Cardiac fibroblast (primary cell): Measurements from ENCODE around the gene MMP14.

Source experiments
- DNase-seq, 2 donors: peaks; one replicate each; pipeline versions ENCODE4 v3.0.0 to v3.0.0-alpha.2; 2010; ENCODE audit warnings: low read depth in 2 of 2
- H3K4me3 ChIP-seq, 2 donors: replicated peaks in 1 of 2; 1 replicate in 1 of 2; 2 replicates in 1 of 2; pipeline ENCODE4 v1.5.1; 2011; ENCODE audit warnings: low read depth in 2 of 2, low read length in 2 of 2, mild to moderate bottlenecking in 2 of 2, moderate library complexity in 1 of 2
- CTCF ChIP-seq: IDR thresholded peaks from one replicate; pipeline ENCODE4 v1.5.1; 2011; ENCODE audit warnings: low read depth, mild to moderate bottlenecking, low read length, inconsistent platforms

The MMP14 gene

GRCh38 chr14:22875003-22875747, 38.8 kb downstream of the MMP14 start:
- DNase-seq: no peak
- no peak for TF ChIP-seq CTCF
- no peak overlapping the region for H3K4me3 ChIP-seq

- H3K4me3 ChIP-seq: no peak overlapping the region
- no peak for TF ChIP-seq CTCF
- DNase-seq: no peak
Measured at GRCh38 chr14:22875748-22876319, 39.4 kb downstream of the MMP14 start.

- TF ChIP-seq CTCF: no peak
- no peak for DNase-seq
- no peak overlapping the region for H3K4me3 ChIP-seq
Measured at GRCh38 chr14:22877000-22877501, 40.7 kb downstream of the MMP14 start.

- no peak for DNase-seq
- no peak overlapping the region for H3K4me3 ChIP-seq
- no peak for TF ChIP-seq CTCF
Measured at GRCh38 chr14:22878271-22879246, 42.2 kb downstream of the MMP14 start.

GRCh38 chr14:22882064-22882463, 45.7 kb downstream of the MMP14 start:
- TF ChIP-seq CTCF: no peak
- no peak overlapping the region for H3K4me3 ChIP-seq
- no peak for DNase-seq

GRCh38 chr14:22882529-22883172, 46.3 kb downstream of the MMP14 start:
- peak; percentile 39 to 40 for DNase-seq
- H3K4me3 ChIP-seq: no peak overlapping the region
- no peak for TF ChIP-seq CTCF
